DMS79 treated with DMSO at 0.1 percent for 48 hours (cell line): ENCODE measurements around the gene SREBF2.

Experiments used
- DNase-seq: peaks from one replicate; lab custom pipeline; 2025; lab: John Stamatoyannopoulos, UW

SREBF2 gene

GRCh38 chr22:41876675-41877074, 43.8 kb downstream of the SREBF2 start:
- DNase-seq, result no peak

DNA sequence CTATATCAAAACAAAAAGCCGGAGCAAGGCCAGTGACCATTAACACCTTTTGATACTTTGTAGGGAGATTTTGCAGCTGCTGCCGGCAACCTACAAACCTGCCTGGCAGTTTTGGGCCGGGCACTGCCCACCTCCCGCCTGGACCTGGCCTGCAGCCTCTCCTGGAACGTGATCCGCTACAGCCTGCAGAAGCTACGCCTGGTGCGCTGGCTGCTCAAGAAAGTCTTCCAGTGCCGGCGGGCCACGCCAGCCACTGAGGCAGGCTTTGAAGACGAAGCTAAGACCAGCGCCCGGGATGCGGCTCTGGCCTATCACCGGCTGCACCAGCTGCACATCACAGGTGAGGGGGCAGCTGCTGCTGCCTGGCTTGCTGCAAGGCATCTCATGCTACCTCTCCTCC, 47.7 kb downstream of the SREBF2 start:
- no peak for DNase-seq

- DNase-seq, result no peak
Observed at GRCh38 chr22:41883400-41883799, 50.5 kb downstream of the SREBF2 start.

DNA sequence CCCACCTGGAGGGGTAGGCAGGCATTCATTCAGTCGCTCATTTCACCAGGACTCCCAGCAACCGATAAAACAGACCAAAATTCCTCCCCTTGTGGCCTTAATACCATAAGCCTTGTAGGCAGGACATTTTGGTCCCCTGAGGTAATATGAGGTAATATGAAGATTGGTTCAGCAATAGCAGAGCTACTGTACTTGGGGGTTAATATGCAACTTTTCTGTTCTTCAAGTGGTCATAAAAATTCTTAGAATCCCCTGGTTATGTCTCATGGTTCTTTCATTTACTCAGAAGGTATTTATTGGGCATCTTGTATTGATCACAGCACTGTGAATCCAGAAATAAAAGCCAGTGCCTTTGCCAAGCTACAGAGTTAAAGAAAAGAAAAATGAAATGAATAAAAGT, 52.2 kb downstream of the SREBF2 start:
- no peak for DNase-seq

- no peak for DNase-seq
Observed at GRCh38 chr22:41885516-41885915, 52.6 kb downstream of the SREBF2 start.

- no peak for DNase-seq
Observed at GRCh38 chr22:41888627-41889200, 55.8 kb downstream of the SREBF2 start.

DNA sequence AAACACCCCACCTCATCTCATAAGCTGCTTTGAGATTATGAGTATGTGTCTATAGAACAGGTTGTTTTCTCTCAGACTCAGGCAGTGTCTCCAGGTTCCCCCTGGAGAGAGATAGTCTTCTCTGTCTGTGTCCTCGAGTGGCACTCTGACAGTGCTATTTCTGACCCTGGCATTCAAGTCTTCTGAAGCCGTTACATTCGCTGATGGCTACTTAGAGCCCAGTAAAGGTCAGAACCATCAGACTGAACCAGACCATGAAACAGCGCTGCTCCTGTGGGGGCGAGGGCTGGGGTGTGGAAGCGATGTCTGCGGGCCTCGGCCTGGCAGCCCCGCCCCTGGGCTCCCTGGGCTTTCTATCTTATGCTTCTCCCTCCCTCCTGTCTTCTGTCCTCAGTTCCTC, 58.5 kb downstream of the SREBF2 start:
- no peak for DNase-seq

GRCh38 chr22:41892721-41893120, 59.8 kb downstream of the SREBF2 start:
- no peak for DNase-seq

DNA sequence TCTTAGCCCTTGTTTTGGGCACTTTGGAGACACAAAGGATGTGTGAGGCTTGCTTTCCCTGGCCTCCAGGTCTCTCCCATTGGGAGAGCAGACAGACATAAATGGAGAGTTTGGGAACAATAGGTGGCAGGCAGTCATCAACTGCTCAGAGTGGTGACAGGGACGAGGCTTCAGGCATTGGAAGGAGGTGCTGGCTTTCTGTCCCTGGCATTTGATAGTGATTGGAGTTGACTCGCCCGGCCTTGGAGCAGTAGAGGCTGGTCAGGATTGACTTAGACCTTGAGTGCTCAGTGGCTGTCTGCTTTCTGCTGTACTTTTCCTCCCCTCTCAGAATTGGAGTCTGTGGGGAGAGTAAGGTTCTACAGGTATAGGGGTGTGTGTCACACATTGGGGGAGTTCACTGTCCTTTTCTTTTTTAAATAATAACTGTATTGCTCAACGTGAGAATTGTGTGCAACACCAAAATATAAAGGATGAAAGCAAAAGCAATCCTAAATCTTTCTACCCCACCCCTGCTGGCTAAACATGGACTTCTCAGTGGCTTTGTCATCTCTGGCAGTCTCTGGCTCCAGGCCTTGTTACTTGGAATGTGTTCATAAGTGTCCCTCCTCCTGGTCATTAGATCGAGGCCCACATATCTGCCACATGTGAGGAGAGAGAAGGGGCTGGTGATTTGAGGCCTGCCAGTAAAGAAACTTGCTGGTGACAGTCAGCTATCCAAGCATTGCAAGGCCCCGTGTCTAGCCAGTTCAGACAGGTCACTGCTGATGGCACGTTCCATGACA, 60.9 kb downstream of the SREBF2 start:
- no peak for DNase-seq

DNA sequence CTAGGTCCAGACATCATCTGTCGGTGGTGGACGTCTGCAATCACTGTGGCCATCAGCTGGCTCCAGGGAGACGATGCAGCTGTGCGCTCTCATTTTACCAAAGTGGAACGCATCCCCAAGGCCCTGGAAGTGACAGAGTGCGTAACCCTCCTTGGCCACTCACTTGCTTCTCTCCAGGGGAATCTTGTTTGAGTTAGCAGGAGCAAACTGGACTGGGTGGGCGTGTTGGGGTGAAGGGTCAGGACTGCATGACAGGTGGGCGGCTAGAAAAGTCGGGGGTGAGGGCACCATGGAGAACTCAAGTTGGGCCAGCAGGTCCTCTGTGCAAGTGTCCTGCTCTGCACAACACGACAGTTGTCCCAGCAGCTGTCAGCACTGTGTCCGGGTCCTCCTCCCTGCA, 65.7 kb downstream of the SREBF2 start:
- no peak for DNase-seq

- no peak for DNase-seq
Observed at GRCh38 chr22:41899110-41899509, 66.2 kb downstream of the SREBF2 start.

- DNase-seq, result no peak
Observed at GRCh38 chr22:41899992-41900651, 67.2 kb downstream of the SREBF2 start.

GRCh38 chr22:41900652-41901312, 67.9 kb downstream of the SREBF2 start:
- no peak for DNase-seq

GRCh38 chr22:41902016-41902415, 69.1 kb downstream of the SREBF2 start:
- no peak for DNase-seq

DNA sequence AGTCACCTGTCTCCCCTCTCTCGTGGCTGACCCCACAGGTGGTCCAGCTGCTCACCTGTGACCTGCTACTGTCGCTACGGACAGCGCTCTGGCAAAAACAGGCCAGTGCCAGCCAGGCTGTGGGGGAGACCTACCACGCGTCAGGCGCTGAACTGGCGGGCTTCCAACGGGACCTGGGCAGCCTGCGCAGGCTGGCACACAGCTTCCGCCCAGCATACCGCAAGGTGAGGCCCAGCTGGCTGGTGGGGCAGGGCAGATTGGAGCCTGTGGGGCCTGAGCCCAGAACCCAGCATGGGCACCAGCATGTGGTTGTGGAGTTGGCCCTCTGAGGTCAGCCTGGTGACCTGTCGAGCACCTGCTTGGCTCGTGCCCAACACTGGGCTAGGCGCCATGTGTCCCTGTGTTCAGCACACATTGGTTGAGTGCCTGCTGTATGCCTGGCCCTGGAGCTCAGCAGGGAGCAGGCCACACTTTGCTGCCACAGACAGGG, 70.1 kb downstream of the SREBF2 start:
- peak; percentile 30 for DNase-seq

DNA sequence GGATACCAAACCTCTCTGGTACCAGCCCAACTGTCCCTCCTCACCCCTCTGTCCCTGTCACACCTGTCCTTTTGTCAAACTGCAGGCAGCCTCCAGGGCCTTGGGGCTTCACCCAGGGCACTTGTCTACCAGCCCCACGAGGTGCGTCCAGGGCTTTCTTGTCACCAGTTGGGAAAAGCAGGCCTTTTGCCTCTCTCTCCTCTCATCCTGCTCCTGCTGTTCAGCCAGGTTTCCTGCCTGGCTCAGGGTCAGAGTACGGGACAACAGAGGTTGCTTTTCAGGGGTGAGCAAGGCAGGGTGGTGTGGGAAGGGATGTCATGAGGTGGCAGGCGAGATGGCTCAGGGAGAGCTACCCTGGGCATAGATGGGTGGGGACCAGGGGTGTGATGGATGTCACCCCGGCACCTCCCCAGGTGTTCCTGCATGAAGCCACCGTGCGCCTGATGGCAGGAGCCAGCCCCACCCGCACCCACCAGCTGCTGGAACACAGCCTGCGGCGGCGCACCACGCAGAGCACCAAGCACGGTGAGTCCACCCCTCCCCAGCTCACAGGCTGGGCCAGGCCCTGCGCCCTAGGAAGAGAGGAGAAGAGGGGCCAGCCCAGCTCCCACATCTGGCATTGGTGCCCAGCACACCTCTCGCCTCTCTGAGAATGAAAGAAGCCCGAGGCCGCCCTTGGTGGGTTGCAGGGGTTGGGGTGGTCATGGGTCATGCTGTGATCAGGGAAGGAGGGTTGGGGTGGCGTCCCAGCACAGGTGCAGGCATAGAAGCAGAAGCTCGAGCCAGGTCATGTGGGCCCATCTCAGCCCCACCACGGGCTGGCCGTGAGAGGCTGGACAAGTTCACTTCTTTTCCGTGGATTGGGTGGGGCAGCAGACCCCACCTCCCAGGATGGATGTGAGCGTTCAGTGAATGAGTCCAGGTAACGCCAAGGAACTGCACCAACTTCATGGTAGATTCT, 71.8 kb downstream of the SREBF2 start:
- DNase-seq, result no peak

DNA sequence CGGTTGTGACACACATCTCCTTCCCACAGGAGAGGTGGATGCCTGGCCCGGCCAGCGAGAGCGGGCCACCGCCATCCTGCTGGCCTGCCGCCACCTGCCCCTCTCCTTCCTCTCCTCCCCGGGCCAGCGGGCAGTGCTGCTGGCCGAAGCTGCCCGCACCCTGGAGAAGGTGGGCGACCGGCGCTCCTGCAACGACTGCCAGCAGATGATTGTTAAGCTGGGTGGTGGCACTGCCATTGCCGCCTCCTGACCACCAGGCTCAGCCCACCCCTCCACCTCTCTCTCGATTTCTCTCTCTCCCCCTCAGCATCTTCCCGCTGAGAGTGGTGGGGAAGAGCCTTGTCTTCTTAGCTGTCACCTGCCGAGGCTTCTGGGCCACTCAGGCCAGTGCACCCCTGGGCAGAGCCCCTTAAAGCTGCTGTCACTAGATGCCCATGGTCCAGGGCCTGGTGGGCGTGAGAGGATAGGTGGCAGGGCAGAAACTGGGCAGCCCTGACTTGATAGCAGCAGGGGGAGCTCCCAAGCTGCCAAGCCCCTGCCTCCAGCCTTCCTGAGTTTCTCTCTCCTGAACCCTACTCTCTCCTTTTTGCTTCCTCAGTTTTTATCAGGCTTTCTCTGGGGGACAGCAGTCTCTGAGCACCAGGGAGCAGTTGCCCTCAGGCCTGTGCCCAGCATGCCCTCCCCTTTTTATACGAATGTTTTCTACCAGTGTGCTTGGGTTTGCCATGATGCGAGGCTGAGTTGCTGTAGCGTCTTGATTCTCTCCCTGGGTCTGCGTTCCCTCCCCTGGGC, 72.7 kb downstream of the SREBF2 start:
- DNase-seq, result no peak

DNA sequence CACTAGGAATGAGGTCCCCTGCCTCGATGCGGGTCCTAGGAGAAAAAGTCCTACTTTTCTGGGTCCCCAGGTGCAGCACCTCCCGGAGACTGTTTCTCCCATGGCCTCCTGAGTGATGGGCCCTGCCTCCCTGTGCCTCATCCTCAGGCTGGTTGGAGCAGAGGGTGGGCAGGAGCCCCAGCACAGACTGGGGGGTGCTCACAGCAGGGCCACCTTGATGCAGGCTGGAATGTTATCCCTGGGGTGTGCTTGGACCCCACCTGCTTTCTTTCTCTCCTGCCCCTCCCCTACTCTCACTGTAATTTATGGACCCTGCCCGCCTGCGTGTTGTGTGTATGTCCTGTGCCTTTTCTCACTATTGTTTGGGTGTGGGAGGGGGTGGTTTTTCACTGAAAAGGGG, 73.9 kb downstream of the SREBF2 start:
- no peak for DNase-seq

DNA sequence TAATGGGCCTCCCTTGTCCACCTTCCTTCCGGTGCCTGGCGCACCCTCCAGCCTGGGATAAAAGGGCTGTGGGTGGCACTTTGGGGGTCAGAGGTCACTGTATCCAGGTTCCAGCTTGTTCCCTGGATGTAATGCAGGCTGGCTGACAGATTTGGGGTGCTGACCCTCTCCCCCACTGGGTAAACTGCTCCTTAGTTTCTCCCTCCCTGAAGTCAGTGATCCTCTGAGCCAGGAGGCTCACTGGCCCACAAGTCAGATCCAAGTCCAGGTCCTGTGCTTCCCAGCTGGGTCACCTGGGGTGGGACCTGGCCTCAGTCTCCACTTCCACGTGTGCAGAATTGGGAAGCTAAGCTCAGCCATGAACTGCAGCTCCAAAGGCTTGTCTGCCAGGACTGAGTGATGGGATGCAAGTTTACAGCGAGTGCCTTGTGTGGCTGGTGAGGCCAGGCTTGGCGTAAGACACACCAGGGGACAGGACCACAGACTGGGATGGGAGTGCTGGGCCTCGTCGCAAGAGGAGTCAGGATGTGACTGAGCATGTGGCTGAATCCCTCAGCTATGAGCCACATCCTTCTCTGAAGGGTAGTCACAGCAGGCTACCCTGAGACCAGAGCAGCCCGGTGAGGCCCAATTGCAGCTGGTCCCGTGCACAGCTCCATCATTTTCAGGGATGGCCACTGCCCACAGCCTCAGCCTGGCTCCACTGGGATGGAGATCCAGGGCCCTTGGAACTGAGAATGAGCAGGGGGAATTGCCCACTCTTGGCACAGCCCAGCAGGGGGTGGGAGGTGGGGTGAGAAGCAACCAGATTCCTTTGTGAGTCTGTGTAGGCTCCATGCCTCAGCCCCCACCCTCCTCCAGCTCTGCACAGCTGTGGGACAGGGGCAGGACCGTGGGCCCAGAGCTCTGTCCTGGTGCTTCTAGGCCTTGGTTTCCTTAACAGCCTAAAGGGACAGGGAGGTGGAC, 74.8 kb downstream of the SREBF2 start:
- no peak for DNase-seq
